A673 (cell line): ENCODE measurements around the gene PLPP7.

Experiments used
- CTCF ChIP-seq: fragments of 300-800, 200-600 bp; sonication (generic); conservative IDR thresholded peaks from 2 replicates; pipeline ENCODE4 v1.5.1; 2017; ENCODE audit warnings: low read depth, mild to moderate bottlenecking, antibody characterized with exemption, low read length, moderate library complexity, mixed read lengths
- EZH2 ChIP-seq: fragments of 200-600 bp; sonication (generic); IDR thresholded peaks from 2 replicates; pipeline ENCODE4 v1.6.1; 2017; ENCODE audit warnings: borderline replicate concordance, low read depth, mild to moderate bottlenecking, mixed read lengths, antibody characterized with exemption, low read length; ENCODE audit not compliant: poor library complexity, severe bottlenecking

GRCh38 chr9:131323629-131324028 is 34.1 kb downstream of the PLPP7 start:
- no peak for TF ChIP-seq CTCF
- TF ChIP-seq EZH2 = no peak
